GM12878 (cell line): ENCODE data around the gene SF1. TPM values are rescaled to one million over a fixed set of nuclear protein-coding genes. Genes with fewer than 3 reads are reported as not detected.

ENCODE experiments used
- ATAC-seq: fragments of 200-7000 bp; cut with Tn5 transposase; 3 replicates; pipeline ENCODE4 v1.9.1; 2020; ENCODE audit warnings: mild to moderate bottlenecking, moderate library complexity
- BruUV-seq: library from RNA; stranded (reverse); fragments of 400-500 nt; replicated peaks from 2 replicates; lab custom pipeline; 2021; lab: Mats Ljungman, UMichigan
- CTCF ChIA-PET: fragments of 300-600 bp; sonication (Branson Sonifier 250); formaldehyde crosslinking; extraction: SDS; loops from one replicate; lab custom pipeline; 2021; ENCODE audit warnings: inconsistent platforms; lab: Yijun Ruan, JAX
- POLR2A ChIA-PET: fragments of 350-600 bp; formaldehyde crosslinking; extraction: SDS; loops from one replicate; lab custom pipeline; 2021; ENCODE audit warnings: inconsistent platforms; lab: Charles Lee
- RAD21 ChIA-PET: fragments of 300-600 bp; sonication (Branson Sonifier 250); formaldehyde crosslinking; loops from one replicate; lab custom pipeline; 2023; ENCODE audit warnings: antibody characterized with exemption; ENCODE audit not compliant: unreplicated experiment; lab: Charles Lee
- SMC1A ChIA-PET: fragments of 300-600 bp; sonication (Branson Sonifier 250); formaldehyde crosslinking; loops from one replicate; lab custom pipeline; 2023; ENCODE audit not compliant: unreplicated experiment, uncharacterized antibody; lab: Charles Lee
- DNase-seq: peaks from one replicate; pipeline ENCODE4 v3.0.0-alpha.2; 2011; ENCODE audit warnings: low read depth, low spot score
- FAIRE-seq: peaks from 3 replicates; lab custom pipeline; 2011; peaks lifted over from hg19 to GRCh38; lab: Jason Lieb, UNC
- H2AFZ ChIP-seq: 2 replicates; pipeline ENCODE4 v1.6.0; 2011; ENCODE audit warnings: low read depth, low read length, control low read depth; ENCODE audit not compliant: control insufficient read depth
- H3K27ac ChIP-seq: 2 replicates; pipeline ENCODE4 v1.5.1; 2011; ENCODE audit warnings: control low read depth; ENCODE audit not compliant: control insufficient read depth, insufficient read depth
- H3K27me3 ChIP-seq, 2 experiments: replicated peaks in 1 of 2; 2 replicates each; pipeline versions ENCODE4 v1.6.0 to v1.6.1; 2011; ENCODE audit warnings: low read length in 1 of 2; ENCODE audit not compliant: control insufficient read depth in 2 of 2, insufficient read depth in 2 of 2
- H3K36me3 ChIP-seq, 2 experiments: 2 replicates each; pipeline ENCODE4 v1.5.1; 2011; ENCODE audit warnings: low read length in 1 of 2; ENCODE audit not compliant: control insufficient read depth in 2 of 2, insufficient read depth in 2 of 2
- H3K4me1 ChIP-seq: 2 replicates; pipeline ENCODE4 v1.6.1; 2011; ENCODE audit warnings: mild to moderate bottlenecking, low read length, moderate library complexity, mixed read lengths; ENCODE audit not compliant: control insufficient read depth, insufficient read depth
- H3K4me2 ChIP-seq: 2 replicates; pipeline ENCODE4 v1.6.0; 2011; ENCODE audit warnings: control low read depth; ENCODE audit not compliant: control insufficient read depth, insufficient read depth
- H3K4me3 ChIP-seq: fragments of 200-600 bp; sonication (generic); 2 replicates; pipeline ENCODE4 v1.5.1; 2016
- H3K79me2 ChIP-seq: 2 replicates; pipeline ENCODE4 v1.6.0; 2011; ENCODE audit warnings: low read length; ENCODE audit not compliant: control insufficient read depth, insufficient read depth
- H3K9ac ChIP-seq: 2 replicates; pipeline ENCODE4 v1.8.0; 2011; ENCODE audit warnings: low read length, control low read depth, mixed read lengths; ENCODE audit not compliant: control insufficient read depth, insufficient read depth
- H3K9me3 ChIP-seq: replicated peaks from 3 replicates; pipeline ENCODE4 v1.5.1; 2011; ENCODE audit warnings: mild to moderate bottlenecking, low read length; ENCODE audit not compliant: control insufficient read depth, insufficient read depth
- H4K20me1 ChIP-seq: 2 replicates; pipeline ENCODE4 v1.6.0; 2011; ENCODE audit not compliant: control insufficient read depth, insufficient read depth
- CBFB ChIP-seq: IDR thresholded peaks from 2 replicates; pipeline ENCODE4 v1.6.1; 2016; ENCODE audit warnings: antibody characterized with exemption, low read depth
- CHD2 ChIP-seq: IDR thresholded peaks from 2 replicates; pipeline ENCODE4 v1.6.1; 2011; ENCODE audit warnings: low read depth, low read length, improper control_type of control experiment, borderline replicate concordance
- IKZF2 ChIP-seq, 2 experiments: fragments of 450-650 bp; IDR thresholded peaks; 2 replicates each; pipeline ENCODE4 v1.6.1; 2017; ENCODE audit warnings: mild to moderate bottlenecking in 2 of 2, moderate library complexity in 2 of 2
- KAT2A ChIP-seq: conservative IDR thresholded peaks from 2 replicates; pipeline ENCODE4 v1.6.1; 2011; ENCODE audit warnings: low read depth, low read length; ENCODE audit not compliant: control insufficient read depth
- NFIC ChIP-seq: IDR thresholded peaks from 2 replicates; pipeline ENCODE4 v1.6.1; 2012; ENCODE audit warnings: low read depth, mild to moderate bottlenecking, inconsistent platforms, low read length, moderate library complexity
- RB1 ChIP-seq: fragments of 450-650 bp; formaldehyde crosslinking; IDR thresholded peaks from 2 replicates; pipeline ENCODE4 v1.6.1; 2017; ENCODE audit warnings: mild to moderate bottlenecking, borderline replicate concordance
- TBL1XR1 ChIP-seq: IDR thresholded peaks from 2 replicates; pipeline ENCODE4 v1.6.1; 2012; ENCODE audit warnings: low read depth, low read length, improper control_type of control experiment
- YBX1 ChIP-seq: fragments of 450-650 bp; IDR thresholded peaks from 2 replicates; pipeline ENCODE4 v1.6.1; 2016; ENCODE audit warnings: antibody characterized with exemption
- ZSCAN29 ChIP-seq: fragments of 450-650 bp; IDR thresholded peaks from 2 replicates; pipeline ENCODE4 v1.6.1; 2017; ENCODE audit warnings: mild to moderate bottlenecking, moderate library complexity
- WGBS: methylation state at CpG from one replicate; pipeline ENCODE4 v1.1.6; 2016; ENCODE audit warnings: low lambda C conversion rate; ENCODE audit not compliant: insufficient replicate concordance, insufficient coverage; ENCODE audit errors: missing lambda C conversion rate; 5-methylcytosine and 5-hydroxymethylcytosine counted together
- in situ Hi-C: fragments of 300-500 bp; cut with MboI; formaldehyde crosslinking; loops from 9 replicates; pipeline ENCODE4 v1.14.3; 2018; ENCODE audit warnings: mixed read lengths
- intact Hi-C: fragments of 100-400 bp; cut with micrococcal nuclease; formaldehyde crosslinking; loops from one replicate; pipeline ENCODE4 v1.14.2; 2022; ENCODE audit not compliant: unreplicated experiment
- polyA plus RNA-seq, 11 experiments: library from polyadenylated mRNA; depleted of rRNA in 4 of 11; unstranded in 6 of 11; stranded (reverse) in 5 of 11; fragments of >200 nt; fragmentation: Nextera tagmentation in 4 of 11; fragmentation: Illumina TruSeq in 1 of 11; extraction: Ambion mirVana in 4 of 11; extraction: Trizol in 1 of 11; gene quantifications; 1 replicate in 1 of 11; 2 replicates in 10 of 11; pipeline versions ENCODE4 v1.2.1 to v1.2.3, GENCODE V29; 2011 to 2016; ENCODE audit warnings: inconsistent platforms in 2 of 11, missing spikeins in 2 of 11, low read depth in 1 of 11
- total RNA-seq, 4 experiments: library from RNA; depleted of rRNA in 3 of 4; stranded (reverse); fragments of >200 nt in 3 of 4; fragmentation: Illumina TruSeq in 1 of 4; extraction: Trizol in 1 of 4; gene quantifications; 2 replicates each; pipeline versions ENCODE4 v1.2.1 to v1.2.3, GENCODE V29; 2013 to 2021
- TF ChIP-seq, protein P1 (sequence below): IDR thresholded peaks from 2 replicates; pipeline ENCODE4 v1.6.1; 2011; ENCODE audit warnings: borderline replicate concordance, low read depth, mild to moderate bottlenecking, moderate library complexity, mixed read lengths, low read length; ENCODE audit not compliant: insufficient read depth; ENCODE audit errors: extremely low read length
- TF ChIP-seq, protein P2 (sequence below): IDR thresholded peaks from 2 replicates; pipeline ENCODE4 v1.6.1; 2012; ENCODE audit warnings: low read depth, low read length, improper control_type of control experiment
- TF ChIP-seq, protein P3 (sequence below): fragments of 450-650 bp; IDR thresholded peaks from 2 replicates; pipeline ENCODE4 v1.6.1; 2018; ENCODE audit warnings: mild to moderate bottlenecking, low read depth, moderate library complexity; ENCODE audit not compliant: partially characterized antibody
- TF ChIP-seq, protein P4 (sequence below): IDR thresholded peaks from 2 replicates; pipeline ENCODE4 v1.6.1; 2012; ENCODE audit warnings: mild to moderate bottlenecking, low read depth, low read length

Gene SF1
- total and polyA plus RNA-seq, 10 of the 15 experiments (the other 5 are each of a cell fraction or from before 2014, with no cell fraction given), result 13.6 to 337 (median 103) TPM

DNA sequence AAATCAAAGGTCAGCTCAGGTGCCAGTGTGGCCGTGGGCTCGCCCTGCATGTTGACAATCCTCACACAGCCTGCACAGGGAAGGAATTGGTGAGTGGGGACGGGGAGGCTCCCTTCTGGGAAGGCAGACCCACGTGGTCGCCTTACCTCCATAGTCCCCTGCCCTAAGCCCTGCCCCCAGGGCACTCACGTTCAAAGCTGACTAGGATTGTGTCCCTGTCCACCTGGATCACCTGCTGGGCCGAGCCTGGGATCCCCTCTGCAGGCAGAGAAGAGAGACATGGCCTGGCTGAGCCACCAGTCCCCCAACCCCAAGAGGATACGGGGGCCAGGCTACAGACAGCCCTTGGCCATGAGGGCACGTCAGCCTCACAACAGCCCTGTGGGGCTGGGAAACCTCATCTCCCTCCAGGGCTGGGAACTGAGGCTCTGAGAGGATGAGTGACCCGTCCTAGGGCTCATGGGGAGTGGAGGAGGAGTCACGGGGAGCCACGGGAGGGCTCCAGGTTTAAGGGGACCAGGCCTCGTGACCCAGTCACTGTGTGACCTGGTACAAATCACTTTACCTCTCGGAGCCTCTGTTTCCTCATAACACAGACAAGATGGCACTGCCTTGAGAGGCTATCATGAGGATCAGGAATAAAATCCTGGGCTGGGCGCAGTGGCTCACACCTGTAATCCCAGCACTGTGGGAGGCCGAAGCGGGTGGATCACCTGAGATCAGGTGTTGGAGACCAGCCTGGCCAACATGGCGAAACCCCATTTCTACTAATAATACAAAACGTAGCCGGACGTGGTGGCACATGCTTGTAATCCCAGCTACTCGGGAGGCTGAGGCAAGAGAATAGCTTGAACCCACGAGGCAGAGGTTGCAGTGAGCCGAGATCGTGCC lies 12.1 kb upstream of the SF1 start:
- intact Hi-C loops, result no loop called here
- no peak overlapping the region for H3K27ac ChIP-seq
- H3K4me3 ChIP-seq, result no peak overlapping the region
- H2AFZ ChIP-seq, result no peak overlapping the region
- no peak overlapping the region for H3K9ac ChIP-seq
- H3K9me3 ChIP-seq, result no peaks in the 10 kb centered on the region
- peaks cover 5 to 11% of the 10 kb centered on the region in 2 experiments; a peak in 3 of 4 replicates for H3K36me3 ChIP-seq
- WGBS, result 92% methylated on average over 25 of the region's 25 CpGs
- no peak for FAIRE-seq
- no peaks in the 10 kb centered on the region for H3K27me3 ChIP-seq
- ChIA-PET POLR2A (no interaction called here), CTCF (interaction anchor here (1.2 kb wide), 1 partner anchor 7 kb away, joined by 3 read pairs; no protein-coding TSS in a partner anchor), RAD21 (no interaction called here), SMC1A (no interaction called here)
- no peak for DNase-seq
- no peaks in the 10 kb centered on the region for H4K20me1 ChIP-seq
- no peak overlapping the region for H3K4me2 ChIP-seq
- no TSS peak for BruUV-seq
- in situ Hi-C loops, result no loop called here
- no peak for ATAC-seq
- H3K4me1 ChIP-seq, result no peaks in the 10 kb centered on the region
- H3K79me2 ChIP-seq, result no peaks in the 10 kb centered on the region
- TF ChIP-seq, protein P1, sequence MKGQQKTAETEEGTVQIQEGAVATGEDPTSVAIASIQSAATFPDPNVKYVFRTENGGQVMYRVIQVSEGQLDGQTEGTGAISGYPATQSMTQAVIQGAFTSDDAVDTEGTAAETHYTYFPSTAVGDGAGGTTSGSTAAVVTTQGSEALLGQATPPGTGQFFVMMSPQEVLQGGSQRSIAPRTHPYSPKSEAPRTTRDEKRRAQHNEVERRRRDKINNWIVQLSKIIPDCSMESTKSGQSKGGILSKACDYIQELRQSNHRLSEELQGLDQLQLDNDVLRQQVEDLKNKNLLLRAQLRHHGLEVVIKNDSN, result no peak
- TF ChIP-seq, protein P2, sequence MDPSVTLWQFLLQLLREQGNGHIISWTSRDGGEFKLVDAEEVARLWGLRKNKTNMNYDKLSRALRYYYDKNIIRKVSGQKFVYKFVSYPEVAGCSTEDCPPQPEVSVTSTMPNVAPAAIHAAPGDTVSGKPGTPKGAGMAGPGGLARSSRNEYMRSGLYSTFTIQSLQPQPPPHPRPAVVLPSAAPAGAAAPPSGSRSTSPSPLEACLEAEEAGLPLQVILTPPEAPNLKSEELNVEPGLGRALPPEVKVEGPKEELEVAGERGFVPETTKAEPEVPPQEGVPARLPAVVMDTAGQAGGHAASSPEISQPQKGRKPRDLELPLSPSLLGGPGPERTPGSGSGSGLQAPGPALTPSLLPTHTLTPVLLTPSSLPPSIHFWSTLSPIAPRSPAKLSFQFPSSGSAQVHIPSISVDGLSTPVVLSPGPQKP, result no peak
- TF ChIP-seq CHD2, result no peak
- no peak for TF ChIP-seq CBFB
- TF ChIP-seq, protein P3, sequence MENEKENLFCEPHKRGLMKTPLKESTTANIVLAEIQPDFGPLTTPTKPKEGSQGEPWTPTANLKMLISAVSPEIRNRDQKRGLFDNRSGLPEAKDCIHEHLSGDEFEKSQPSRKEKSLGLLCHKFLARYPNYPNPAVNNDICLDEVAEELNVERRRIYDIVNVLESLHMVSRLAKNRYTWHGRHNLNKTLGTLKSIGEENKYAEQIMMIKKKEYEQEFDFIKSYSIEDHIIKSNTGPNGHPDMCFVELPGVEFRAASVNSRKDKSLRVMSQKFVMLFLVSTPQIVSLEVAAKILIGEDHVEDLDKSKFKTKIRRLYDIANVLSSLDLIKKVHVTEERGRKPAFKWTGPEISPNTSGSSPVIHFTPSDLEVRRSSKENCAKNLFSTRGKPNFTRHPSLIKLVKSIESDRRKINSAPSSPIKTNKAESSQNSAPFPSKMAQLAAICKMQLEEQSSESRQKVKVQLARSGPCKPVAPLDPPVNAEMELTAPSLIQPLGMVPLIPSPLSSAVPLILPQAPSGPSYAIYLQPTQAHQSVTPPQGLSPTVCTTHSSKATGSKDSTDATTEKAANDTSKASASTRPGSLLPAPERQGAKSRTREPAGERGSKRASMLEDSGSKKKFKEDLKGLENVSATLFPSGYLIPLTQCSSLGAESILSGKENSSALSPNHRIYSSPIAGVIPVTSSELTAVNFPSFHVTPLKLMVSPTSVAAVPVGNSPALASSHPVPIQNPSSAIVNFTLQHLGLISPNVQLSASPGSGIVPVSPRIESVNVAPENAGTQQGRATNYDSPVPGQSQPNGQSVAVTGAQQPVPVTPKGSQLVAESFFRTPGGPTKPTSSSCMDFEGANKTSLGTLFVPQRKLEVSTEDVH, result no peak
- TF ChIP-seq, protein P4, sequence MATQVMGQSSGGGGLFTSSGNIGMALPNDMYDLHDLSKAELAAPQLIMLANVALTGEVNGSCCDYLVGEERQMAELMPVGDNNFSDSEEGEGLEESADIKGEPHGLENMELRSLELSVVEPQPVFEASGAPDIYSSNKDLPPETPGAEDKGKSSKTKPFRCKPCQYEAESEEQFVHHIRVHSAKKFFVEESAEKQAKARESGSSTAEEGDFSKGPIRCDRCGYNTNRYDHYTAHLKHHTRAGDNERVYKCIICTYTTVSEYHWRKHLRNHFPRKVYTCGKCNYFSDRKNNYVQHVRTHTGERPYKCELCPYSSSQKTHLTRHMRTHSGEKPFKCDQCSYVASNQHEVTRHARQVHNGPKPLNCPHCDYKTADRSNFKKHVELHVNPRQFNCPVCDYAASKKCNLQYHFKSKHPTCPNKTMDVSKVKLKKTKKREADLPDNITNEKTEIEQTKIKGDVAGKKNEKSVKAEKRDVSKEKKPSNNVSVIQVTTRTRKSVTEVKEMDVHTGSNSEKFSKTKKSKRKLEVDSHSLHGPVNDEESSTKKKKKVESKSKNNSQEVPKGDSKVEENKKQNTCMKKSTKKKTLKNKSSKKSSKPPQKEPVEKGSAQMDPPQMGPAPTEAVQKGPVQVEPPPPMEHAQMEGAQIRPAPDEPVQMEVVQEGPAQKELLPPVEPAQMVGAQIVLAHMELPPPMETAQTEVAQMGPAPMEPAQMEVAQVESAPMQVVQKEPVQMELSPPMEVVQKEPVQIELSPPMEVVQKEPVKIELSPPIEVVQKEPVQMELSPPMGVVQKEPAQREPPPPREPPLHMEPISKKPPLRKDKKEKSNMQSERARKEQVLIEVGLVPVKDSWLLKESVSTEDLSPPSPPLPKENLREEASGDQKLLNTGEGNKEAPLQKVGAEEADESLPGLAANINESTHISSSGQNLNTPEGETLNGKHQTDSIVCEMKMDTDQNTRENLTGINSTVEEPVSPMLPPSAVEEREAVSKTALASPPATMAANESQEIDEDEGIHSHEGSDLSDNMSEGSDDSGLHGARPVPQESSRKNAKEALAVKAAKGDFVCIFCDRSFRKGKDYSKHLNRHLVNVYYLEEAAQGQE, result no peak
- TF ChIP-seq YBX1, result no peak
- TF ChIP-seq ZSCAN29, result no peak
- no peak for TF ChIP-seq NFIC
- TF ChIP-seq KAT2A, result no peak
- no peak for TF ChIP-seq IKZF2 (IDR thresholded peaks at IDR 0.05)
- no peak for TF ChIP-seq TBL1XR1
- TF ChIP-seq RB1, result no peak
